GM21737 (cell line): ENCODE data around the gene KCNJ5.
"Not testable (repeated sequence)": the region's sequence is repeated elsewhere in the genome, so short reads cannot be mapped to it uniquely, and the experiment has no call there.

Source experiments
- ATAC-seq: cut with Tn5 transposase; IDR thresholded peaks from one replicate; pipeline ENCODE4 v1.9.1; 2021; ENCODE audit warnings: mild to moderate bottlenecking, moderate library complexity; ENCODE audit not compliant: unreplicated experiment

Gene KCNJ5

GRCh38 chr11:128909438-128910125, 18.4 kb downstream of the KCNJ5 start:
- ATAC-seq = no peak

- no peak for ATAC-seq
Measured at GRCh38 chr11:128910576-128910975, 19.4 kb downstream of the KCNJ5 start.

GRCh38 chr11:128911239-128911638, 20.1 kb downstream of the KCNJ5 start:
- ATAC-seq = no peak

- ATAC-seq = no peak
Measured at GRCh38 chr11:128911701-128912100, 20.5 kb downstream of the KCNJ5 start.

GRCh38 chr11:128913806-128914205, 22.6 kb downstream of the KCNJ5 start:
- no peak for ATAC-seq

GRCh38 chr11:128914216-128915148, 23.3 kb downstream of the KCNJ5 start:
- no peak for ATAC-seq

GRCh38 chr11:128915149-128915521, 24.0 kb downstream of the KCNJ5 start:
- ATAC-seq = no peak

GRCh38 chr11:128916037-128916572, 24.9 kb downstream of the KCNJ5 start:
- ATAC-seq = no peak

GRCh38 chr11:128916681-128917080, 25.5 kb downstream of the KCNJ5 start:
- ATAC-seq = no peak

GRCh38 chr11:128917144-128917724, 26.1 kb downstream of the KCNJ5 start:
- ATAC-seq = no peak

- no peak for ATAC-seq
Measured at GRCh38 chr11:128919216-128919615, 28.1 kb downstream of the KCNJ5 start.

GRCh38 chr11:128919635-128920034, 28.5 kb downstream of the KCNJ5 start:
- ATAC-seq = not testable (repeated sequence)

- ATAC-seq = no peak
Measured at GRCh38 chr11:128920666-128921065, 29.5 kb downstream of the KCNJ5 start.

- ATAC-seq = no peak
Measured at GRCh38 chr11:128921793-128922192, 30.6 kb downstream of the KCNJ5 start.

GRCh38 chr11:128924104-128924503, 32.9 kb downstream of the KCNJ5 start:
- no peak for ATAC-seq

- ATAC-seq = no peak
Measured at GRCh38 chr11:128924510-128925249, 33.5 kb downstream of the KCNJ5 start.

- no peak for ATAC-seq
Measured at GRCh38 chr11:128925250-128925600, 34.1 kb downstream of the KCNJ5 start.

GRCh38 chr11:128926000-128926399, 34.8 kb downstream of the KCNJ5 start:
- ATAC-seq = no peak

GRCh38 chr11:128926437-128927107, 35.4 kb downstream of the KCNJ5 start:
- no peak for ATAC-seq

GRCh38 chr11:128927108-128927461, 35.9 kb downstream of the KCNJ5 start:
- no peak for ATAC-seq
